Activated B cell treated with CpG ODN at 0.5 μM for 24 hours (primary cell): ENCODE data around the gene LMTK2. TPM values are rescaled to one million over a fixed set of nuclear protein-coding genes. Genes with fewer than 3 reads are reported as not detected.

Experiments
- ATAC-seq: fragments of 200-7000 bp; cut with Tn5 transposase; one replicate; pipeline ENCODE4 v1.10.0; 2021; ENCODE audit warnings: low read depth, mild to moderate bottlenecking, moderate library complexity
- CTCF ChIA-PET: fragments of 350-600 bp; sonication (Branson Sonifier 250); formaldehyde crosslinking; loops from one replicate; lab custom pipeline; 2021; ENCODE audit warnings: antibody characterized with exemption; lab: Charles Lee
- POLR2A ChIA-PET: fragments of 350-600 bp; sonication (Branson Sonifier 250); formaldehyde crosslinking; loops from one replicate; lab custom pipeline; 2021; ENCODE audit warnings: antibody characterized with exemption; lab: Charles Lee
- DNase-seq: peaks from one replicate; pipeline ENCODE4 v3.0.0; 2022
- H3K27ac Mint-ChIP-seq: one replicate; pipeline ENCODE4 v1.8.0; 2020; ENCODE audit warnings: mixed read lengths
- H3K27me3 Mint-ChIP-seq: one replicate; pipeline ENCODE4 v1.8.0; 2021; ENCODE audit warnings: mixed read lengths
- H3K36me3 Mint-ChIP-seq: one replicate; pipeline ENCODE4 v1.8.0; 2021; ENCODE audit warnings: low read depth, mixed read lengths
- H3K4me1 Mint-ChIP-seq: one replicate; pipeline ENCODE4 v1.8.0; 2021; ENCODE audit warnings: mixed read lengths
- H3K4me3 Mint-ChIP-seq: one replicate; pipeline ENCODE4 v1.8.0; 2020; ENCODE audit warnings: mild to moderate bottlenecking, mixed read lengths
- H3K9me3 Mint-ChIP-seq: one replicate; pipeline ENCODE4 v1.8.0; 2020; ENCODE audit warnings: mixed read lengths
- intact Hi-C: fragments of 100-400 bp; cut with micrococcal nuclease; formaldehyde crosslinking; loops from one replicate; pipeline ENCODE4 v1.15.1; 2024
- total RNA-seq: library from RNA; stranded (reverse); gene quantifications from 2 replicates; pipeline ENCODE4 v1.2.3, GENCODE V29; 2022
- TF ChIP-seq, protein P1 (sequence below): fragments of 200-600 bp; IDR thresholded peaks from one replicate; pipeline ENCODE4 v1.8.0; 2022; ENCODE audit warnings: antibody characterized with exemption, mild to moderate bottlenecking

The LMTK2 gene
- total RNA-seq, 1 donor from 2014 or later = 9.6 TPM

- no peaks in the 10 kb centered on the region for H3K27me3 Mint-ChIP-seq
- peaks cover 9% of the 10 kb centered on the region for H3K4me1 Mint-ChIP-seq
- intact Hi-C loops = no loop called here
- TF ChIP-seq, protein P1, sequence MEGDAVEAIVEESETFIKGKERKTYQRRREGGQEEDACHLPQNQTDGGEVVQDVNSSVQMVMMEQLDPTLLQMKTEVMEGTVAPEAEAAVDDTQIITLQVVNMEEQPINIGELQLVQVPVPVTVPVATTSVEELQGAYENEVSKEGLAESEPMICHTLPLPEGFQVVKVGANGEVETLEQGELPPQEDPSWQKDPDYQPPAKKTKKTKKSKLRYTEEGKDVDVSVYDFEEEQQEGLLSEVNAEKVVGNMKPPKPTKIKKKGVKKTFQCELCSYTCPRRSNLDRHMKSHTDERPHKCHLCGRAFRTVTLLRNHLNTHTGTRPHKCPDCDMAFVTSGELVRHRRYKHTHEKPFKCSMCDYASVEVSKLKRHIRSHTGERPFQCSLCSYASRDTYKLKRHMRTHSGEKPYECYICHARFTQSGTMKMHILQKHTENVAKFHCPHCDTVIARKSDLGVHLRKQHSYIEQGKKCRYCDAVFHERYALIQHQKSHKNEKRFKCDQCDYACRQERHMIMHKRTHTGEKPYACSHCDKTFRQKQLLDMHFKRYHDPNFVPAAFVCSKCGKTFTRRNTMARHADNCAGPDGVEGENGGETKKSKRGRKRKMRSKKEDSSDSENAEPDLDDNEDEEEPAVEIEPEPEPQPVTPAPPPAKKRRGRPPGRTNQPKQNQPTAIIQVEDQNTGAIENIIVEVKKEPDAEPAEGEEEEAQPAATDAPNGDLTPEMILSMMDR = no peak
- H3K36me3 Mint-ChIP-seq = peaks cover 30% of the 10 kb centered on the region
- CTCF ChIA-PET = interaction anchor here (1.4 to 10.4 kb wide), 2 partner anchors 65 to 149 kb away, joined by 4 to 248 read pairs; partner anchors contain the start of gene LMTK2
- no peak overlapping the region for H3K4me3 Mint-ChIP-seq
- POLR2A ChIA-PET = interaction anchor here (0.7 kb wide), 1 partner anchor 31 kb away, joined by 3 read pairs; no protein-coding TSS in a partner anchor
- H3K27ac Mint-ChIP-seq = no peak overlapping the region
- ATAC-seq (no peak), DNase-seq (no peak)
- no peaks in the 10 kb centered on the region for H3K9me3 Mint-ChIP-seq
These were observed 64.8 kb downstream of the LMTK2 start for GRCh38 chr7:98171449-98171848.

DNA sequence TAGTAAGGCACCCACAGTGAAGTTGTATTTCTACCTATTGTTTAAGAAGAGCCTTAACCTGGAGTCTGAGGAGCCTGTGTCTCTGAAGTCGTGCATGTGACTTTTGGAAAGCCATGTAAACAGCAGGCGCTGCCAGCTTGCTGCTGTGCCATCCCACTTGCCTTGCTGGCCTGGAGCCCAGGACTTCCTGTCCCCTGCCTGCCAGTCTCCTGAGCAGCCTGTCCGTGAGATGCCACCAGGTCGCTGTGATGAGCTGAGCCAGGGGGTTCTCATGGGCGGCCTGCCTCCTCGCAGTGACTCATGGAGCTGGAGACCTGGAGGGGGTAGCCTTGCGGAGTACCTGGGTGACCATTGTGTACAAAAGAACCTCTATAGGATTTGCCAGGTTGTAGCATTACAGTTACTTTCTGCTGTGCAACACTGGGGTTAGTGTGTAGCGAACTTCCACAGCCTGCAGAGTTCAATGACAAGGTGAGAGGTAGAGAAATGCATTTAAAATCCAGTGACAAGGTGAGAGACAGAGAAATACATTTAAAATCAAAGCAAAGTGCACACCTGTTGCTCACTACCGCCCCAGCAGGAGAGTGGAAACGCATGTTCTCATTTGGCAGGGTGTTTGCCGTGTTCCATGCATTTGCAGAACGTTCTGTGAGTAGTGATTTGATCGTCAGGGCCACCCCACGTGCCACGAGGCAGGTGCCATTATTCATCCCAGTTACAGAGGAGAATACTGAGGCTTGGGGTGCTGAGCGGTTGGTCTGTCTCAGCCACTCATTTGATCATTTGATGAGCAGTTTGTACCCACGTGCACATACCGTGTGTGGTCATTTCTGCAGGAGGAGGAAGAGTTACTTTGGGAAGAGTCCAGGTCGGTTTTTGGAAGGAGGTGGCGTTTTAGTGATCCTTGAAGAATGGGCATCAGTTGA lies 67.9 kb downstream of the LMTK2 start:
- ChIA-PET POLR2A (interaction anchor here (0.7 kb wide), 1 partner anchor 754 kb away, joined by 3 read pairs; no protein-coding TSS in a partner anchor), CTCF (no interaction called here)
- H3K36me3 Mint-ChIP-seq = peaks cover 37% of the 10 kb centered on the region
- intact Hi-C loops = no loop called here
- ATAC-seq (no peak), DNase-seq (no peak)
- H3K27ac Mint-ChIP-seq = no peak overlapping the region
- H3K9me3 Mint-ChIP-seq = no peaks in the 10 kb centered on the region
- H3K27me3 Mint-ChIP-seq = no peaks in the 10 kb centered on the region
- H3K4me3 Mint-ChIP-seq = no peak overlapping the region
- H3K4me1 Mint-ChIP-seq = no peaks in the 10 kb centered on the region
- TF ChIP-seq, protein P1 = no peak

DNA sequence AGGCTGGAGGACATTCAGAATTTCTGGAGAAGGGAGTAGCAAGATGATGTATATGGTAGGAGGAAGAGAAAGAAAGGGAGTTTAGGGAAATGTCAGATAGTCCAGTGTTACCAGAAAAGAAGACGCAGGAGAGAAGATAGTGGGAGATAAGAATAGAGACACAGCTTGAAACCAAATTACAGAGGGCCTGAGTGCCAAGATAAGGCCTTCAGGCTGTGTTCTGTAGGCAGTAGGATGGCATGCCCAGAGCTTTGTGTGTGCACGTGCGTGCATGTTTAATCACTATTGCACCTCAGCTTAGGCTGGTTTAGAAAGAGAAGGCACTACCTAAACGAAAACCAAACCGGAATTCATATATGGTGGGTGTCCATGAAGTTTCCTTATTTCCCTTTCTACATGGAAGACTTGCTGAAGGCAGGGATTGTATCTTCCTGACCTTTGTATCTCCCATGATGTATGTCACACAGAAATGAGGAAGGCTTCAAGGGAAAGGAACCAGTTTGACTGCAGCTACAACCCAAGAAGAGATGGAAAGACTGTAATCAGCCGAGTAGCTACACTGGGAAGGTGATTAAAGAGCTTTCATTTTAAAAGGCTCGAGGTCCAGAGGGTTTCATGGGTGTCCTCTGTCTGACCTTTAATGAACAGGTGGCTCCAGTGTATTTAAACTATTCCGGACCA lies 68.7 kb downstream of the LMTK2 start:
- POLR2A ChIA-PET = no interaction called here
- H3K27ac Mint-ChIP-seq = no peak overlapping the region
- H3K9me3 Mint-ChIP-seq = no peaks in the 10 kb centered on the region
- no peaks in the 10 kb centered on the region for H3K27me3 Mint-ChIP-seq
- no peak overlapping the region for H3K4me3 Mint-ChIP-seq
- ATAC-seq (no peak), DNase-seq (no peak)
- CTCF ChIA-PET = interaction anchor here (1.0 kb wide), 2 partner anchors 9 to 154 kb away, joined by 3 read pairs; no protein-coding TSS in a partner anchor
- H3K36me3 Mint-ChIP-seq = peaks cover 39% of the 10 kb centered on the region
- intact Hi-C loops = no loop called here
- H3K4me1 Mint-ChIP-seq = no peaks in the 10 kb centered on the region
- TF ChIP-seq, protein P1 = no peak

GRCh38 chr7:98177553-98177952 lies 70.9 kb downstream of the LMTK2 start:
- H3K4me1 Mint-ChIP-seq = no peaks in the 10 kb centered on the region
- intact Hi-C loops = no loop called here
- ChIA-PET CTCF (interaction anchor here (0.9 to 1.2 kb wide), 2 partner anchors 9 to 156 kb away, joined by 4 to 5 read pairs; no protein-coding TSS in a partner anchor), POLR2A (no interaction called here)
- no peaks in the 10 kb centered on the region for H3K9me3 Mint-ChIP-seq
- DNase-seq (no peak), ATAC-seq (no peak)
- H3K4me3 Mint-ChIP-seq = no peak overlapping the region
- H3K27ac Mint-ChIP-seq = no peak overlapping the region
- no peaks in the 10 kb centered on the region for H3K27me3 Mint-ChIP-seq
- peaks cover 26% of the 10 kb centered on the region for H3K36me3 Mint-ChIP-seq
- TF ChIP-seq, protein P1 = no peak
